ENCODE data around the gene AMPH. TPM values are rescaled to one million over a fixed set of nuclear protein-coding genes. Genes with fewer than 3 reads are reported as not detected.

Gene AMPH
- total and polyA plus RNA-seq, 8 donors, result 0.22 to 6.8 (median 1.3) TPM

GRCh38 chr7:38335492-38336147 lies 295.6 kb downstream of the AMPH start:
- peak overlapping the region in 1 of 4 donors; percentile 11 for H3K4me3 ChIP-seq
- WGBS, 2 donors, result 45 to 50% methylated on average over 8 of the region's 8 CpGs
- ATAC-seq, result peak; percentile 97 to 99 (median 98)

GRCh38 chr7:38335128-38335491 lies 296.1 kb downstream of the AMPH start:
- WGBS, 2 donors, result 72 to 92% methylated on average over 2 of the region's 2 CpGs
- FAIRE-seq, result no peak
- peak overlapping the region in 1 of 4 donors; percentile 25 for H3K27ac ChIP-seq
- H3K27me3 ChIP-seq, result no peaks in the 10 kb centered on the region
- H3K4me1 ChIP-seq, result peaks cover 0 to 10% (median 4%) of the 10 kb centered on the region in 3 donors
- intact Hi-C loops (cut with DNase I), result no loop called here
- TF ChIP-seq, protein P1, sequence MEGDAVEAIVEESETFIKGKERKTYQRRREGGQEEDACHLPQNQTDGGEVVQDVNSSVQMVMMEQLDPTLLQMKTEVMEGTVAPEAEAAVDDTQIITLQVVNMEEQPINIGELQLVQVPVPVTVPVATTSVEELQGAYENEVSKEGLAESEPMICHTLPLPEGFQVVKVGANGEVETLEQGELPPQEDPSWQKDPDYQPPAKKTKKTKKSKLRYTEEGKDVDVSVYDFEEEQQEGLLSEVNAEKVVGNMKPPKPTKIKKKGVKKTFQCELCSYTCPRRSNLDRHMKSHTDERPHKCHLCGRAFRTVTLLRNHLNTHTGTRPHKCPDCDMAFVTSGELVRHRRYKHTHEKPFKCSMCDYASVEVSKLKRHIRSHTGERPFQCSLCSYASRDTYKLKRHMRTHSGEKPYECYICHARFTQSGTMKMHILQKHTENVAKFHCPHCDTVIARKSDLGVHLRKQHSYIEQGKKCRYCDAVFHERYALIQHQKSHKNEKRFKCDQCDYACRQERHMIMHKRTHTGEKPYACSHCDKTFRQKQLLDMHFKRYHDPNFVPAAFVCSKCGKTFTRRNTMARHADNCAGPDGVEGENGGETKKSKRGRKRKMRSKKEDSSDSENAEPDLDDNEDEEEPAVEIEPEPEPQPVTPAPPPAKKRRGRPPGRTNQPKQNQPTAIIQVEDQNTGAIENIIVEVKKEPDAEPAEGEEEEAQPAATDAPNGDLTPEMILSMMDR (IDR thresholded peaks at IDR 0.05), result no peak
- peak in 2 of 4 donors; percentile 3 to 29 for ATAC-seq
- no peaks in the 10 kb centered on the region for H3K9me3 ChIP-seq
- H3K36me3 ChIP-seq, result no peaks in the 10 kb centered on the region
- H3K4me3 ChIP-seq, result no peak overlapping the region
- DNase-seq, result no peak

More at GRCh38 chr7:38335492-38336147, 295.6 kb downstream of the AMPH start:
- FAIRE-seq (no peak), DNase-seq (peak; percentile 79 to 91 (median 89))
- Histone ChIP-seq H3K36me3 (no peaks in the 10 kb centered on the region), H3K27ac (peak overlapping the region in 3 of 4 donors; percentile 26 to 60 (median 41)), H3K27me3 (no peaks in the 10 kb centered on the region), H3K4me1 (peaks cover 0 to 13% (median 4%) of the 10 kb centered on the region in 3 donors), H3K9me3 (no peaks in the 10 kb centered on the region)
- TF ChIP-seq, protein P1 (IDR thresholded peaks at IDR 0.05), result peak; percentile 75 to 95 (median 95)
- intact Hi-C loops (cut with DNase I), result no loop called here

DNA sequence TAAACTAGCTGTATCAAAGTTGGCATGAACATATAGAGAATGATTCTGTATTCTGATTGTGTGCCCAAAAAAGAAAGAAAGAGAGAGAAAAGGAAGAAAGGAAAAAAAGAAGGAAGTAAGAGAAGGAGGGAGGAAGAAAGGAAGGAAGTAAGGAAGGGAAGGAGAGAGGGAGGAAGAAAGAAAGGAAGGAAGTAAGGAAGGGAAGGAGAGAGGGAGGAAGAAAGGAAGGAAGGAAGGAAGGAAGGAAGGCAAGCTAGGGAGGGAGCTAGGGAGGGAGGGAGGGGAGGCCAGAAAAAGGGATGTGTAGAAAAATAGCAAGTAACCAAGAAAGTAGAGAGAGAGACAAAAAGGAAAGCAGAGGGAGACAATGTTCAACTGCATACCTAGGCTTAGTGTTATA lies 297.0 kb downstream of the AMPH start:
- H3K36me3 ChIP-seq, result no peaks in the 10 kb centered on the region
- no peak overlapping the region for H3K27ac ChIP-seq
- no peak for DNase-seq
- FAIRE-seq, result no peak
- TF ChIP-seq, protein P1 (IDR thresholded peaks at IDR 0.05), result no peak
- no peak for ATAC-seq
- H3K9me3 ChIP-seq, result no peaks in the 10 kb centered on the region
- no peaks in the 10 kb centered on the region for H3K27me3 ChIP-seq
- peaks cover 0 to 10% (median 4%) of the 10 kb centered on the region in 3 donors for H3K4me1 ChIP-seq
- no peak overlapping the region for H3K4me3 ChIP-seq
- intact Hi-C loops (cut with DNase I), result no loop called here
